ENCODE data around the gene SGSM2. TPM values are rescaled to one million over a fixed set of nuclear protein-coding genes. Genes with fewer than 3 reads are reported as not detected.
"Not testable (repeated sequence)": the region's sequence is repeated elsewhere in the genome, so short reads cannot be mapped to it uniquely, and the experiment has no call there.

SGSM2 gene
- total RNA-seq, result 34.0 and 38.1 TPM in 2 replicates

- DNase-seq (ENCODE audit: low read depth, low spot score), result no peak
Observed at GRCh38 chr17:2336852-2337543, at the start of gene SGSM2. SGSM2 (plus strand) TSS chr17:2337501; CDS start chr17:2337689, 188 bp downstream.

GRCh38 chr17:2289878-2290478 lies 47.3 kb upstream of the SGSM2 start:
- DNase-seq (ENCODE audit: low read depth, low spot score), result no peak

- no peak for DNase-seq (ENCODE audit: low read depth, low spot score)
Observed at GRCh38 chr17:2292100-2292499, 45.2 kb upstream of the SGSM2 start.

- DNase-seq (ENCODE audit: low read depth, low spot score), result no peak
Observed at GRCh38 chr17:2295575-2295974, 41.7 kb upstream of the SGSM2 start.

GRCh38 chr17:2297023-2297422 lies 40.3 kb upstream of the SGSM2 start:
- DNase-seq (ENCODE audit: low read depth, low spot score), result no peak

- DNase-seq (ENCODE audit: low read depth, low spot score), result no peak
Observed at GRCh38 chr17:2299136-2299535, 38.2 kb upstream of the SGSM2 start.

- no peak for DNase-seq (ENCODE audit: low read depth, low spot score)
Observed at GRCh38 chr17:2299756-2300155, 37.5 kb upstream of the SGSM2 start.

- DNase-seq (ENCODE audit: low read depth, low spot score), result no peak
Observed at GRCh38 chr17:2302778-2303203, 34.5 kb upstream of the SGSM2 start.

GRCh38 chr17:2303204-2304188 lies 33.8 kb upstream of the SGSM2 start, which contains the start of the genes SMG6 and SRR:
SMG6 (minus strand) TSS chr17:2303785; CDS start chr17:2303720, 65 bp downstream.
SRR (plus strand) TSS chr17:2303950; CDS start chr17:2315561, 11,611 bp downstream.
- peak; percentile 54 for DNase-seq (ENCODE audit: low read depth, low spot score)

- DNase-seq (ENCODE audit: low read depth, low spot score), result no peak
Observed at GRCh38 chr17:2304931-2305330, 32.4 kb upstream of the SGSM2 start.

GRCh38 chr17:2309338-2310154 lies 27.8 kb upstream of the SGSM2 start:
- no peak for DNase-seq (ENCODE audit: low read depth, low spot score)

- no peak for DNase-seq (ENCODE audit: low read depth, low spot score)
Observed at GRCh38 chr17:2312736-2313135, 24.6 kb upstream of the SGSM2 start.

- DNase-seq (ENCODE audit: low read depth, low spot score), result not testable (repeated sequence)
Observed at GRCh38 chr17:2316916-2317205, 20.4 kb upstream of the SGSM2 start.

- DNase-seq (ENCODE audit: low read depth, low spot score), result no peak
Observed at GRCh38 chr17:2317796-2318195, 19.5 kb upstream of the SGSM2 start.

GRCh38 chr17:2319051-2319450 lies 18.2 kb upstream of the SGSM2 start:
- no peak for DNase-seq (ENCODE audit: low read depth, low spot score)

GRCh38 chr17:2321399-2321798 lies 15.9 kb upstream of the SGSM2 start:
- no peak for DNase-seq (ENCODE audit: low read depth, low spot score)

GRCh38 chr17:2323629-2324314 lies 13.5 kb upstream of the SGSM2 start:
- no peak for DNase-seq (ENCODE audit: low read depth, low spot score)

GRCh38 chr17:2331303-2331702 lies 6.0 kb upstream of the SGSM2 start:
- no peak for DNase-seq (ENCODE audit: low read depth, low spot score)

- DNase-seq (ENCODE audit: low read depth, low spot score), result no peak
Observed at GRCh38 chr17:2335726-2336214, 1.5 kb upstream of the SGSM2 start.

GRCh38 chr17:2336215-2336851 lies 968 bp upstream of the SGSM2 start, which contains the start of gene TSR1:
TSR1 (minus strand) TSS chr17:2336457; CDS start chr17:2336427, 30 bp downstream.
- no peak for DNase-seq (ENCODE audit: low read depth, low spot score)

All from pulmonary artery endothelial cell (primary cell).